H9 (cell line): ENCODE data around the gene NFASC. TPM values are rescaled to one million over a fixed set of nuclear protein-coding genes. Genes with fewer than 3 reads are reported as not detected.

Source experiments
- DNase-seq: peaks from one replicate; pipeline ENCODE4 v3.0.0-alpha.2; 2017
- H2AFZ ChIP-seq: one replicate; pipeline ENCODE4 v1.6.1; 2013; ENCODE audit warnings: mild to moderate bottlenecking, low read length, control low read depth, moderate library complexity
- H2AK5ac ChIP-seq: 2 replicates; pipeline ENCODE4 v1.6.1; 2013; ENCODE audit warnings: low read length, control low read depth, mixed read lengths; ENCODE audit not compliant: insufficient read length
- H2BK120ac ChIP-seq: one replicate; pipeline ENCODE4 v1.6.1; 2013; ENCODE audit warnings: low read depth, mild to moderate bottlenecking, low read length, control low read depth, inconsistent platforms; ENCODE audit not compliant: poor library complexity, severe bottlenecking
- H2BK12ac ChIP-seq: 2 replicates; pipeline ENCODE4 v1.6.1; 2013; ENCODE audit warnings: low read length, control low read depth, mixed read lengths, low read depth; ENCODE audit not compliant: insufficient read length
- H2BK15ac ChIP-seq: 2 replicates; pipeline ENCODE4 v1.6.1; 2013; ENCODE audit warnings: low read depth, low read length, control low read depth
- H2BK20ac ChIP-seq: one replicate; pipeline ENCODE4 v1.6.1; 2013; ENCODE audit warnings: low read depth, mild to moderate bottlenecking, low read length, control low read depth, inconsistent platforms; ENCODE audit not compliant: poor library complexity, severe bottlenecking
- H2BK5ac ChIP-seq: 2 replicates; pipeline ENCODE4 v1.6.1; 2013; ENCODE audit warnings: low read length, control low read depth, mixed read lengths; ENCODE audit not compliant: insufficient read length
- H3K14ac ChIP-seq: 2 replicates; pipeline ENCODE4 v1.6.1; 2013; ENCODE audit warnings: low read length, control low read depth; ENCODE audit not compliant: insufficient read depth
- H3K18ac ChIP-seq: 2 replicates; pipeline ENCODE4 v1.6.1; 2013; ENCODE audit warnings: low read depth, mild to moderate bottlenecking, mixed read lengths, low read length, control low read depth; ENCODE audit not compliant: insufficient read length
- H3K23ac ChIP-seq: 2 replicates; pipeline ENCODE4 v1.6.1; 2013; ENCODE audit warnings: low read length, control low read depth, mixed read lengths, low read depth; ENCODE audit not compliant: insufficient read length
- H3K23me2 ChIP-seq: 2 replicates; pipeline ENCODE4 v1.6.1; 2013; ENCODE audit warnings: low read depth, mild to moderate bottlenecking, mixed read lengths, low read length, control low read depth; ENCODE audit not compliant: insufficient read length, poor library complexity, severe bottlenecking
- H3K27ac ChIP-seq: 2 replicates; pipeline ENCODE4 v1.5.1; 2013; ENCODE audit warnings: low read length, control low read depth, mixed read lengths, low read depth; ENCODE audit not compliant: insufficient read length
- H3K27me3 ChIP-seq: 2 replicates; pipeline ENCODE4 v1.6.1; 2013; ENCODE audit warnings: low read length, control low read depth, inconsistent platforms; ENCODE audit not compliant: insufficient read depth
- H3K4ac ChIP-seq: 2 replicates; pipeline ENCODE4 v1.6.1; 2013; ENCODE audit warnings: low read depth, mild to moderate bottlenecking, control low read depth, inconsistent platforms, low read length, moderate library complexity
- H3K4me1 ChIP-seq: 2 replicates; pipeline ENCODE4 v1.6.1; 2013; ENCODE audit warnings: low read length, control low read depth, inconsistent platforms; ENCODE audit not compliant: insufficient read depth
- H3K4me2 ChIP-seq: 2 replicates; pipeline ENCODE4 v1.6.1; 2013; ENCODE audit warnings: low read length, control low read depth, mixed read lengths; ENCODE audit not compliant: insufficient read length, insufficient read depth
- H3K56ac ChIP-seq: 2 replicates; pipeline ENCODE4 v1.6.1; 2013; ENCODE audit warnings: low read depth, mild to moderate bottlenecking, mixed read lengths, low read length, control low read depth; ENCODE audit not compliant: insufficient read length
- H3K79me1 ChIP-seq: 2 replicates; pipeline ENCODE4 v1.6.1; 2013; ENCODE audit warnings: low read depth, mild to moderate bottlenecking, moderate library complexity, low read length, control low read depth, inconsistent platforms; ENCODE audit not compliant: insufficient read depth, poor library complexity, severe bottlenecking
- H3K79me2 ChIP-seq: 2 replicates; pipeline ENCODE4 v1.6.1; 2013; ENCODE audit warnings: low read length, control low read depth, inconsistent platforms; ENCODE audit not compliant: insufficient read depth
- H3K9ac ChIP-seq: 2 replicates; pipeline ENCODE4 v1.6.1; 2013; ENCODE audit warnings: low read length, control low read depth, mixed read lengths; ENCODE audit not compliant: insufficient read length; ENCODE audit errors: extremely low read depth
- H3K9me3 ChIP-seq: one replicate; pipeline ENCODE4 v1.6.1; 2013; ENCODE audit warnings: low read depth, low read length, inconsistent platforms; ENCODE audit not compliant: control insufficient read depth
- H3T11ph ChIP-seq: one replicate; pipeline ENCODE4 v1.6.1; 2013; ENCODE audit warnings: mild to moderate bottlenecking, low read length, control low read depth, inconsistent platforms
- H4K20me1 ChIP-seq: one replicate; pipeline ENCODE4 v1.6.1; 2013; ENCODE audit not compliant: control insufficient read depth, insufficient read length, insufficient read depth
- H4K5ac ChIP-seq: 2 replicates; pipeline ENCODE4 v1.6.1; 2013; ENCODE audit warnings: low read depth, mild to moderate bottlenecking, mixed read lengths, low read length, control low read depth; ENCODE audit not compliant: insufficient read length
- H4K8ac ChIP-seq: replicated peaks from 2 replicates; pipeline ENCODE4 v1.6.1; 2013; ENCODE audit warnings: low read length, control low read depth, mixed read lengths, low read depth; ENCODE audit not compliant: insufficient read length
- H4K91ac ChIP-seq: 2 replicates; pipeline ENCODE4 v1.6.1; 2013; ENCODE audit warnings: low read depth, mild to moderate bottlenecking, moderate library complexity, mixed read lengths, low read length, control low read depth; ENCODE audit not compliant: insufficient read length
- H3K27ac Mint-ChIP-seq, 3 experiments: 2 replicates in 2 of 3; 3 replicates in 1 of 3; pipeline ENCODE4 v1.8.0; 2020 to 2021; ENCODE audit warnings: mixed read lengths in 3 of 3, mild to moderate bottlenecking in 1 of 3, moderate library complexity in 1 of 3
- H3K27me3 Mint-ChIP-seq: 2 replicates; pipeline ENCODE4 v1.8.0; 2021; ENCODE audit warnings: low read depth, mild to moderate bottlenecking, moderate library complexity, mixed read lengths
- H3K36me3 Mint-ChIP-seq, 3 experiments: 2 replicates in 2 of 3; 3 replicates in 1 of 3; pipeline ENCODE4 v1.8.0; 2020 to 2021; ENCODE audit warnings: low read depth in 3 of 3, mixed read lengths in 3 of 3; ENCODE audit not compliant: insufficient read depth in 1 of 3
- H3K4me1 Mint-ChIP-seq, 2 experiments: 2 replicates each; pipeline ENCODE4 v1.8.0; 2020; ENCODE audit warnings: mixed read lengths in 2 of 2
- H3K4me3 Mint-ChIP-seq, 2 experiments: 2 replicates in 1 of 2; 3 replicates in 1 of 2; pipeline ENCODE4 v1.8.0; 2020 to 2021; ENCODE audit warnings: mild to moderate bottlenecking in 2 of 2, mixed read lengths in 2 of 2, moderate library complexity in 1 of 2
- H3K9me3 Mint-ChIP-seq, 2 experiments: 2 replicates in 1 of 2; 3 replicates in 1 of 2; pipeline ENCODE4 v1.8.0; 2020; ENCODE audit warnings: mild to moderate bottlenecking in 2 of 2, mixed read lengths in 2 of 2, moderate library complexity in 1 of 2
- WGBS: extraction: QIAGEN DNeasy Blood & Tissue Kit; methylation state at CpG from one replicate; pipeline ENCODE4 v1.1.7; 2013; ENCODE audit warnings: missing lambda C conversion rate, low lambda C conversion rate, mixed read lengths; ENCODE audit not compliant: insufficient read length; ENCODE audit errors: extremely low coverage; 5-methylcytosine and 5-hydroxymethylcytosine counted together
- total RNA-seq: library from RNA; stranded (reverse); gene quantifications from 2 replicates; pipeline ENCODE4 v1.2.1, GENCODE V29; 2021
- TF ChIP-seq, protein P1 (sequence below): fragments of 200-600 bp; sonication (generic); conservative IDR thresholded peaks from 3 replicates; pipeline ENCODE4 v1.8.0; 2021; ENCODE audit warnings: antibody characterized with exemption, mild to moderate bottlenecking

Gene NFASC
- total RNA-seq, 1 experiment from 2014 or later: 5.0 TPM

DNA sequence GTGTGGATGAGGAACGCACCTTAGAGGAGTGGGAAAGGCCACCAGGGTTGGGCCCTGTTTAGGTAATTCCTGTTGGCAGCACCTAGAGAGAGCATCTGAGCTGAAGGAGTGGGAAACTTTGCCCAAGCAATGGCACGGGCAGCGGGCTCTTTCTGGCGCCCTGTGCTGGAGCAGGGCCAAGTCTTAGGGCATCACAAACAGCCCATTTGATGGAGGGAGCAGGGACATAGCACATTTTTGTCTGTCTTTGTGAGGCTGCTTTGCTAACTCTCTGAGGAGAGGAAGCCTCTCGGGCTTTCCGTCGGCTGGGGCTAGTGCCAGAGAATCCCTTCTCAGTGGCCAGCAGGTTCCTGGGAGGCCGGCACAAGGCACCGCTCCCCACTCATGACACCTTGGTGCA is 149.8 kb downstream of the NFASC start:
- Mint-ChIP-seq H3K9me3 (no peaks in the 10 kb centered on the region; a peak in 2 of 5 replicates), H3K27ac (no peak overlapping the region), H3K36me3 (no peaks in the 10 kb centered on the region), H3K4me3 (no peak overlapping the region), H3K4me1 (peaks cover 5 to 17% of the 10 kb centered on the region in 2 experiments), H3K27me3 (peaks cover 37% of the 10 kb centered on the region)
- H4K5ac ChIP-seq: no peak overlapping the region
- no peak overlapping the region for H4K91ac ChIP-seq
- H3K4ac ChIP-seq: no peak overlapping the region
- WGBS: no CpG with 5 or more reads among the region's 9 CpGs
- no peak overlapping the region for H3K18ac ChIP-seq
- H2BK20ac ChIP-seq: no peak overlapping the region
- H3K4me2 ChIP-seq: no peak overlapping the region
- no peak overlapping the region for H3K27ac ChIP-seq
- no peak overlapping the region for H4K8ac ChIP-seq
- no peaks in the 10 kb centered on the region for H4K20me1 ChIP-seq
- H2BK12ac ChIP-seq: no peak overlapping the region
- H2BK15ac ChIP-seq: no peak overlapping the region
- H3K23ac ChIP-seq: no peak overlapping the region
- H2BK5ac ChIP-seq: no peak overlapping the region
- TF ChIP-seq, protein P1, sequence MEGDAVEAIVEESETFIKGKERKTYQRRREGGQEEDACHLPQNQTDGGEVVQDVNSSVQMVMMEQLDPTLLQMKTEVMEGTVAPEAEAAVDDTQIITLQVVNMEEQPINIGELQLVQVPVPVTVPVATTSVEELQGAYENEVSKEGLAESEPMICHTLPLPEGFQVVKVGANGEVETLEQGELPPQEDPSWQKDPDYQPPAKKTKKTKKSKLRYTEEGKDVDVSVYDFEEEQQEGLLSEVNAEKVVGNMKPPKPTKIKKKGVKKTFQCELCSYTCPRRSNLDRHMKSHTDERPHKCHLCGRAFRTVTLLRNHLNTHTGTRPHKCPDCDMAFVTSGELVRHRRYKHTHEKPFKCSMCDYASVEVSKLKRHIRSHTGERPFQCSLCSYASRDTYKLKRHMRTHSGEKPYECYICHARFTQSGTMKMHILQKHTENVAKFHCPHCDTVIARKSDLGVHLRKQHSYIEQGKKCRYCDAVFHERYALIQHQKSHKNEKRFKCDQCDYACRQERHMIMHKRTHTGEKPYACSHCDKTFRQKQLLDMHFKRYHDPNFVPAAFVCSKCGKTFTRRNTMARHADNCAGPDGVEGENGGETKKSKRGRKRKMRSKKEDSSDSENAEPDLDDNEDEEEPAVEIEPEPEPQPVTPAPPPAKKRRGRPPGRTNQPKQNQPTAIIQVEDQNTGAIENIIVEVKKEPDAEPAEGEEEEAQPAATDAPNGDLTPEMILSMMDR: no peak
- H3K4me1 ChIP-seq: no peaks in the 10 kb centered on the region
- no peaks in the 10 kb centered on the region for H3K79me2 ChIP-seq
- no peak overlapping the region for H3K9ac ChIP-seq
- DNase-seq: no peak
- H3K23me2 ChIP-seq: no peaks in the 10 kb centered on the region
- no peaks in the 10 kb centered on the region for H3K27me3 ChIP-seq
- H2BK120ac ChIP-seq: no peak overlapping the region
- no peaks in the 10 kb centered on the region for H3K9me3 ChIP-seq
- H3T11ph ChIP-seq: no peak overlapping the region
- H3K14ac ChIP-seq: no peak overlapping the region; the same call in 1 of the 2 replicates
- no peak overlapping the region for H2AK5ac ChIP-seq
- H3K79me1 ChIP-seq: no peaks in the 10 kb centered on the region
- H2AFZ ChIP-seq: no peak overlapping the region
- H3K56ac ChIP-seq: no peak overlapping the region
